C1 segment of cervical spinal cord (tissue), 14 donors: ENCODE results near the gene CACNA1B.
A peak's percentile ranks its signal among the peaks of the same experiment; 100 is the strongest.

Source experiments
- DNase-seq, 14 donors: peaks; one replicate each; lab custom pipeline; 2025; lab: John Stamatoyannopoulos, UW

Gene CACNA1B

DNA sequence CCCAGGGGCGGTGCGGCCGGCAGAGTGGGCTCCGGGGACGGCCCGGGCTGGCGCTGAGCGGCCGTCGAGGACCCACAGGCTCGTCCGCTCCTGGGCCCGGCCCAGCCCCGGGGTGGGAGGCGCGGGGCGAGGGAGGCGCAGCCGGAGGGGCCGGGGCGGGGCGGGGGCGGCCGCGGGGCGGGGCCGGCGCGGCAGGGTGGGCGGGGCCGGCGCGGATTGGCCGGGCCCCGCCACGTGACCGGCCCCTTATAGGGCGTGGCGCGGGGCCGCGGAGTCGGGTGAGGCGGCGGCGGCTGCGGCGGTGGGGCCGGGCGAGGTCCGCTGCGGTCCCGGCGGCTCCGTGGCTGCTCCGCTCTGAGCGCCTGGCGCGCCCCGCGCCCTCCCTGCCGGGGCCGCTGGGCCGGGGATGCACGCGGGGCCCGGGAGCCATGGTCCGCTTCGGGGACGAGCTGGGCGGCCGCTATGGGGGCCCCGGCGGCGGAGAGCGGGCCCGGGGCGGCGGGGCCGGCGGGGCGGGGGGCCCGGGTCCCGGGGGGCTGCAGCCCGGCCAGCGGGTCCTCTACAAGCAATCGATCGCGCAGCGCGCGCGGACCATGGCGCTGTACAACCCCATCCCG is at the start of gene CACNA1B:
Gene CACNA1B, plus strand, starts transcription at position 277 of the 617 bp plus-strand sequence. Its CDS starts 152 bp downstream, at position 429.
- DNase-seq = peak in 1 of 14 donors; percentile 38

DNA sequence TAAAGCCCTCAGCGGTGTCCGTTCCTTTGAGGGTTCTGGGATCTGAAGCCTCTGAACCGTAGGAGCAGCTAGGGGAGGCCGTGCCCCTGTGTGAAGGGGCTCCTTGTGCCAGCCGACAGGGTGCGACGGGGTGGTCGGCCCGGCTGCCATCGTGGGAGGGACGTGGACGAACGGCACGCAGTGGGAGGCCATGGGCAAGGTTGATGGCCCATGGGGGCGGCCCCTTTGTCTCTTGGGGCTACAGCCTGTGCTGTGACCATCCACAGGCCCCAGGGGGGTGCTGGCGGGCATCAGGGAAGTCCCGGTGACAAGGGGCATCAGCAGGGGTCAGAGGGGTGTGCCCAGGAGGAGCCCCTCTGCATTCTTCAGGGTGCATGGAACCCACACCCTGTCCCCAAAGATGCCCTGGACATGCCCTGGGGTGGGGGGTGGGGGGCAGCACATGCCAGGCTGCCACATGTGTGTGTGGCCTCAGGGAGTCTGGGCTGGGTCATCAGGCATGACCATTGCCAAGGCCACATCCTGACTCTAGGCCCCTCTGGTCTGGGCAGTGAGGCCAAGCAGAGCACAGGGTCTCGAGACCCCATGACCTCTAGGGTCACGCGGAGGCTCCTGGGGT is 49.6 kb upstream of the CACNA1B start:
- no peak for DNase-seq

DNA sequence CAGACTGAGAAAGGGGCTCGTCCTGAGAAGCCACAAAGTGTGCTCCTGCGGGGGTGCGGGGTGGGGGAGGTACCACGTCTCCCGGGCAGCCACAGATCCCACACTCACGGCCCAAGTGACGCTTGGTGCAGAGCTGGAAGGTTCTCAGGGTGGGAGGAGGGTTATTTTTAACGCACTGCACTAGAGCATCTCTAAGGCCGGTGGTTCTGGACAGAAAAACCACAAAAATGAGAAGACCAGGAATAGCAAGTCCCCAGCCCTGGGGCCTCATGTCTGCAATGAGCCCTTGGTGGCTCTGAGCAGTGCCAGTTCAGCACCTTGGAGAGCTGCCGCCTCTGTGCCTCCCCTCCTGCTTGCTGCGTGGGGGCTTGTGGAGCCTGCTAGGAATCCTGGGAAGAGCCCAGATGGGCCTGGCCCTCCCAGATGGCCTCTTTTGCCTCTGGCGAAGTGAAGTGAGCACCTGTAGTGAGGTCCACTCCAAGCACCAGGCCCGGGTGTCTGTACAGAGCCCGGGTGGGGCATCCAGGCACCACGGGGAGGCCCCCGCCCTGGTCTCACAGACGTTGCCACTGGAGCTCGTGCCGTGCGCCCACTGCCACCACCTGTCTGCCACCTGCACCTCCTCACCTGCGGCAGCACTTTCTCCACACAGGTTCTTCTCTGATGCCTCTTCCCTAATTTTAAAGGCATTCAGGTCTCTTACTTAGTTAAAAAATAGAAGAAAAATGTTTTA is 48.9 kb upstream of the CACNA1B start:
- DNase-seq = peak in 1 of 14 donors; percentile 16

DNA sequence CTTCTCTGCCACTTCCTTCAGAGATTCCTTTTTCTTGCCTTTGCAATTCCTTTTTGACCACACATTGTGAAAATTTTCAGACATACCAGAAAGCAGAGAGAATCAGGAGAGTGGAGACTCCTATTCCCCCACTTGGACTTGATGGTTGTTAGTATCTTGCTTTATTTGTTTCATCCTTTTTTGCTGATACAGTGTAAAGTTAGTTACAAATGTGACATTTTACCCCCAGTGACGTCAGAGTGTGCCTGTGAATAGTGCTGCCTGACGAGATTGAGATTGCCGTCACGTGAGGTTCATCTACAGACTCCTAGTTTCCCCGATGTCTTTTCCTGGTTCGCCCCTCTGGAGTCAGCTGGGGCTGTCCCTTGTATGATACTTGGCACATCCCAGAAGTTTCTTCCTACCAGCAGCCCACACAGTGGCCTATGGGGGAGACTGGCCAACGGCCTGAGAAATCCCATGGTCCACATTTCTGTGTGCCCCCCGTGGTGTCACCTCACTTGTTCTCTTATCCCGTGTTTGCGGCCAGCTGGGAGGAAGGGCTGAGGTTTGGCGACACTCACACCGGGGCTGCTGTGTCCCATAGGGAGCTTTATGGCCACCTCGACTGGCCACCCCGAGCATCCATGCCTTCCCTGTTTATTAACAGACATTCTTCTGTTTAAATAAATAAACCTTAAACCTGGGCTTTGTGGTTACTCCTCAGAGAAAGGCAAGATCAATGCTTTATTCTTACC is 48.2 kb upstream of the CACNA1B start:
- DNase-seq = no peak

DNA sequence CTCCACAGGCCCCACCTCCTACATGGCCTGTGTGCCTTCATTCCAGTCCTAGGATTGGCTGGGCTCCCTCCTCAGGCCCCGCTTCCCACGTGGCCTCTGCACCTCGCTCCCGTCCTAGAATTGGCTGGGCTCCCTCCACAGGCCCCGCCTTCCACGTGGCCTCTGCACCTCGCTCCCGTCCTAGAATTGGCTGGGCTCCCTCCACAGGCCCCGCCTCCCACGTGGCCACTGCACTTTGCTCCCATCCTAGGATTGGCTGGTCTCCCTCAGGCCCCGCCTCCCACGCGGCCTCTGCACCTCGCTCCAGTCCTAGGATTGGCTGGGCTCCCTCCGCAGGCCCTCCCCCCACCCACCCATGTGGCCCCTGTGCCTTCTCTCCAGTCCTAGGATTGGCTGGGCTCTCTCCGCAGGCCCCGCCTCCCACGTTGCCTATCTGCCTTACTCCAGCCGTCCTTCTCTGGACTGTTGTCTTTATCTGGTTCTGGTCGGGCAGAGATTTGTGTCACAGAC is 45.3 kb upstream of the CACNA1B start:
- DNase-seq = no peak

DNA sequence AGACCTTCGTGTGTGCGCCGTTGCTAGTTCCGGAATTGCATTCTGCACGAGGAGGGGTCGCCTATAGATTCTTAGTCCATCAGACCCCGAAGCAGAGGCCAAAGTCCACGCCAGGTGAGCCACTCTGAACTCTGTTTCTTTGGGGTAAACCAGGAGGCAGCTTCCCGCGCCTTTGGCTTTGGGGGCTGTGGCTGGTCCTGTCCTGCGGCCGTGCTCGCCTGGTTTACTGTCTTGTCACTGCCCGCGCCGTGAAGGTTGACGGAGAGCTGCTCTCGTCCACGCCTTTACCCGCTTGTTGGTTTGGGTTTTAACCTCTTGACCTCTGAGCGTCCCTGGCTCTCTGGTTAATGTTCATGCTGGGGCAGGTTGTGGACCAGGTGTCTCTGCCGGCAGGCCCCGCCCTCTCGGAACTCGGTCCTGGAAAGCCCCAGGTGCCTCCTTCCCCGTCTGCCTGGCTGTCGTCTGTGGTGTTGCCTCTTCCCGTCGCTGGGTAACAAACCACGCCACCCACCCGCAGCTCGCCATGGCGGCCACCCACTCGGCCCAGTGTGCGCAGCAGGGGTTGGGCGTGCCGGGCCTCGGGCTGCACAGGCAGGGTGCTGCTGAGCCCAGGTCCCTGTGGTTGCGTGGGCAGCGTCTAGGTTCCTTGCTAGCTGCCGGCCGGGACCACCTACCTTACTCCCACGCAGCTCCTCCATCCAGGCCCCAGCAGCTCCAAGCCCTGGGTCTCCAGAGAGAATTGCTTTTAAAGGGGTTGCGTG is 44.6 kb upstream of the CACNA1B start:
- DNase-seq = no peak

DNA sequence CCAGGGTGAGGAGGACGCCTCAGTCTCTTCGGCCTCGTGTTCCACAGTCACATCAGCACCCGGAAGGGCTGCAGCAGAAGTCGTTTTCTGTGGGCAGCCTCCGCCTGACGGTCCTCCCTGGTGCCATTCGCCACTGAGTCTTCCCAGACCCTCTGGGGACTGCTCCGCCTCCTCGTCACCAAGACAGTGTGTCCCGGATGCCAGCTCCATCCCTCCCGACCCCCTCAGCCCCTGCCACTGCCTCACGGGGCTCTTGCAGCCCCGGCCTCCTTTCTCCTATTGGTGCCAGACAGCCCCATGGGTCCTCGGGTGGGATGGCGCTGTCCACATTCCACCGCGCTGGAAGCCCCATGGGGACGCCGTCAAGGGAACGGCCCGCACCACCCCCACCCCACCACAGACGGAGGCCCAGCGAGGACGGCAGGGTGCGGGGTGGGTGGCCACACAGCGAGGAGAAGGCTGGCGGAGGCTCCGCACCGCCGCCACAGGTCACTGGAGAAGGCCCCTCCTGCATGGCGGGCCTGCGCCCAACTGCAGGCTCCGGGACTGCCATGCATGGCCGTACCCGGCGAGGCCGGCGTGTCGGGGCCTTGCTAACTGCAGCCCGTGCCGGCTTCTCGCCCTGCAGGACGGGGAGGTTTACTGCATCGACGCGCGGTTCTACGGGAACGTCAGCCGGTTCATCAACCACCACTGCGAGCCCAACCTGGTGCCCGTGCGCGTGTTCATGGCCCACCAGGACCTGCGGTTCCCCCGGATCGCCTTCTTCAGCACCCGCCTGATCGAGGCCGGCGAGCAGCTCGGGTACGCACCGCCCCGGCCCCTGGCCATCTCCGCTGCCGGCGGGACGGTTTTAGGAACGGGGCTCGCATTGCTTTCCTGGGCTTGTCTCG is 43.6 kb upstream of the CACNA1B start:
- DNase-seq = no peak

DNA sequence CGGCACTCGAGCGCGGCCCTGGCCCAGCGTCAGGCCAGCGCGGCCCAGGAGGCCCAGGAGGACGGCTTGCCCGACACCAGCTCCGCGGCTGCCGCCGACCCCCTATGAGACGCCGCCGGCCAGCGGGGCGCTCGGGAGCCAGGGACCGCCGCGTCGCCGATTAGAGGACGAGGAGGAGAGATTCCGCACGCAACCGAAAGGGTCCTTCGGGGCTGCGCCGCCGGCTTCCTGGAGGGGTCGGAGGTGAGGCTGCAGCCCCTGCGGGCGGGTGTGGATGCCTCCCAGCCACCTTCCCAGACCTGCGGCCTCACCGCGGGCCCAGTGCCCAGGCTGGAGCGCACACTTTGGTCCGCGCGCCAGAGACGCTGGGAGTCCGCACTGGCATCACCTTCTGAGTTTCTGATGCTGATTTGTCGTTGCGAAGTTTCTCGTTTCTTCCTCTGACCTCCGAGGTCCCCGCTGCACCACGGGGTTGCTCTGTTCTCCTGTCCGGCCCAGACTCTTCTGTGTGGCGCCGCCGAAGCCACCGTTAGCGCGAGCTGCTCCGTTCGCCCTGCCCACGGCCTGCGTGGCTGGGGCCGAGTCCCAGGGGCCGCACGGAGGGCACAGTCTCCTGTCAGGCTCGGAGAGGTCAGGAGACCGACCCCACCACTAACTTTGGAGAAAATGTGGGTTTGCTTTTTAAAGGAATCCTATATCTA is 42.6 kb upstream of the CACNA1B start:
- DNase-seq = no peak

DNA sequence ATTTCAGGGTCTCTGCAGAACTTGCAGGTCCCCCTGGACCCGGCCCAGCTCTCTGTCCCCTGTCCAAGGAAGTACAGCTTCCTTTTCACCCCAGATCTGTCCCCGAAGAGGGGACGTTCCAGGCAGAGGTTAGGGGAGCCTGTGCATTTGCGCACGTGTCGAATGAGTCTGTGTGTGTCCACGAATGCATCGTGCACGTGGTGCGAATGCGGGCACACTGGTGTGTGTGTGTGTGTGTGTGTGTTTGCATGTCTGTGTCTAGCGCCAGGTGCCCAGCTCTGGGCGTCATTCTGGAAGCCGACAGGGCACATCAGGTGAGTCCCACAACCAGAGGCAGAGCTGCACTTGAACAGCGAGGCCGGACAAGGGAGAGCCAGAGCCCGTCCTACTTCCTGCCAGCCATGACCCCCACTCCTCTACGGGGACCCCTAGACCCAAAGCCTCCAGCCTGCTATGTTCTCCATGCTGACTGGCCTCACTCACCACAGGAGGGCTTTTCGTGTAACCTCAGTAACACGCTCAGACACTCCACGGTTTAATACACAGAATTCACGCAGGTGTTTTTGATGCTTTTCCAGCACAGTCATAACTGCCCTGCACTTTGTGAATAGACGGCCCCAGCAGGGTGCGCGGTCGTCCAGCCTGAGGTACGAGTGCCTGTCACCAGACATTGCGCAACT is 41.3 kb upstream of the CACNA1B start:
- no peak for DNase-seq

DNA sequence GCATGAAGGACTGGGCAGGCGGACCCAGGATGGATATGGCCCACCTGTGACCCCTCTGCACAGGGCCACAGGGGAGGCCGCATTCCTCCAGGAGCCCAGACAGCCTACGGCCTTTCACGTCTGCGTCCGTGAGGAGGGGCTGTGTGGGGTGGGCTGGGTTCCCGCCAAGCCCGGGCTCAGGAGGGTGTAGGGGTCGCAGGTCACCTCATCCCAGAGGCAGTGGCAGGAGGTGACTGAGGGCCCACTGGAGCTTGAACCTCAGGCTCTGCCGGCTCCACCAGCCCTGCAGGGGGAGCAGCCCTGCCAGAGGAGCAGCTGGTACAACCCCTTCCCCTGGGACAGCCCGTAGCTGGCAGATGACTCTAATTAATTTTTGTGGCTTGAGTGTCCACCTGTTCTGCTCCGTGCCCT is 40.7 kb upstream of the CACNA1B start:
- no peak for DNase-seq

DNA sequence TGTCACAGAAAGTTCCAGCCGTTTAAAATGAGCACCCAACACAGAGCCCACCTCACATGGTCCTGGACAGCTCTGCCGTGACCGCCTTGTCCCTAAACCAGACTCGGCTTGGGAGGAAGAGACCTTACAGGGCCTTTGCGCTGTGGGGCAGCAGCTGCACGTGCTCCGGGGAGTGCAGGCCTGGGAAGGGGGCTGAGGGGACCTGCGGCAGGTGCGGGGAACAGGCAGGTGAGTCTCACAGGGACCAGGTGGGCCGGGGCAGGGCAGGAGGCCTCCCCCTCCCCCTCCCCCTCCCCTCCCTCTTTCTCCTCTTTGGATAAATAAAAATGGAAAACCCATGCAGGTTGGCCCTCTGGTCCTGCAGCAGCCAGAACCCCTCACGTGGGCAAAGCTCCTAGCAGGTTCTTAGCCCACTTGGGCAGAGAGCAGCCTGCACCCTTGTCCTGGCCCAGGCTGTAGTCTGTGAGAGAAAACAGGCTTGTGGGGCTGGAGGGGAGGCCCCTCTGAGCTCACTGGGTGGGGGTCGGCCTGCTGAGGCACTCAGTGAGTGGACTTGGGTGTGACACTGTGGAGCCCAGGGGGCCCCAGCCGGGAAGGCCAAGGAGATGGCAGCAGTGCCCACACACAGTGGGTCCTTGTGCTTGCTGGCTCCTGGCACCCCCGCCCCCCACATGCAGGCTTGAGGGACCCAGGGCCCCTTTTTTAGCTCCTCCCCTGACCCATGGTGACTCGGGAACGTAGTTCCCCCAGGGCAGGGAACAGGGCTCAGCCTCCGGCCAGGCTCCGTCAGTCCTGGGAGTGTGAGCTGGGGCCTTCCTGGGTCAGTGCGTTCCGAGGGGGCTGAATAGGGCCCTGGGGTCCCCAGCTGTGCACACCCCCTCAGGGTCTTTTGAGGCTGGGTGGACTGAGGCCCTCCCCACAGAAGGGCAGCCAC is 40.0 kb upstream of the CACNA1B start:
- DNase-seq = no peak

DNA sequence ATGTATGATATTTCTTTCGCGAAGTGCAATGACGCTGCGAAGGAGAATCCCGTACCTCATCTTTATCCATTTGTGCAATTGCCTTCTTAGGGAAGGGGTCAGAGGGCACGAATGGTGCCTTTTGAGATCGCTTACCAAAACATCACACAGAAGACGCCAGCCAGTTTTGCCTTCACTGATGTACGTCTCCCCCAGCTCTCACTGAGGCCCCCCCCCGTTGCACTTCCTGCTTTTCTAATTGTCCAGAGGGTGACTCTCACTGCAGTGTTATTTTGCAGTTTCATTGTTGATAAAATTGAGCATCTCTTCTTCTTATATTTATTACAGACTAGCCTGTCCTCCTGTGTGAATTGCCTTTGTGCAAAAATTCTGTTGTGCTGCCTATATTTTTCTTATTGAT is 39.0 kb upstream of the CACNA1B start:
- no peak for DNase-seq

DNA sequence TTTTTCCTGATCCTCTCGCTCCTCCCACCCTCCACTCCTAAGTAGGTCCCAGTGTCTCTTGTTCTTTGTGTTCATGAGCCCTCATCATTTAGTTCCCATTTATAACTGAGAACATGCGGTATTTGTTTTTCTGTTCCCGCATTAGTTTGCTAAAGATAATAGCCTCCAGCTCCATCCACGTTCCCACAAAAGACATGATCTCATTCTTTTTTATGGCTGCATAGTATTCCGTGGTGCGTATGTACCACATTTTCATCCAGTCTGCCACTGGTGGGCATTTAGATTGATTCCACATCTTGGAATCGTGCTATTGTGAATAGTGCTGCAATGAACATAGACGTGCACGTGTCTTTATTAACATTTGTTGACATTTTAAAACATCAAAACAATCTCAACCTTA is 34.2 kb upstream of the CACNA1B start:
- no peak for DNase-seq

DNA sequence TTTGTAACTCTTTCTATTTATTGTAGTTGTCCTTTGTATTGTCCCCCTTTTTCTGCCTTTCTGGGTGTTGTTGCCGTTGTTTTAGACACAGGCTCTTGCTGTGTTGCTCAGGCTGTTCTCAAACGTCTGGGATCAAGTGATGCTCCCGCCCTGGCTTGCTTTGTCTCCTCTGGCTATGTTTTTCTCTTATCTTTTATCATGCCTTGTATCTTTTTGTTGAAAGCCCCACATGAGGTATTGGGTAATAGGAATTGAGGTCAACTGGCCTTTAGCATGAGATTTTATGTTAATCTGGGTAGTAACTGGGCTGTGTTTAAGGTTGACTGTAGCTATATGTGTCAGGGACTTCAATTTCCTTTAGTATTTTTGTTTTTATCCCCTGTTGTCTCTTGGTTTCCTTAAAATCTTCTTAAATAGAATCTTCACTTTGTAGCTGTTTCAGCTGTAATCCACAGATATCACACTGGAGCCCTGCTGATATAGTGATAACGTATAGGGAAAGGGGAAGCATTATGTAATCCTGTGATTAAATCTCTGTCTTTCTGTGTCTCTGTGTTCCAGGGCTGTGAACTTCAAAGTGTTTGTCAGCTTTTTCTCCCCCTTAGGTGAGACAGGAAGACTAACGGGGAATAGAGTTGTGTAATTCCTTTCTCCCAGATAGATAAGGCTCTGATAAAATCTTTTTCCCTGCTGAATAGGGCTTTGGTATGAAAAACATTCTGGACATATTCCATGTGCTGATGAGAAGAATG is 25.9 kb upstream of the CACNA1B start:
- no peak for DNase-seq

DNA sequence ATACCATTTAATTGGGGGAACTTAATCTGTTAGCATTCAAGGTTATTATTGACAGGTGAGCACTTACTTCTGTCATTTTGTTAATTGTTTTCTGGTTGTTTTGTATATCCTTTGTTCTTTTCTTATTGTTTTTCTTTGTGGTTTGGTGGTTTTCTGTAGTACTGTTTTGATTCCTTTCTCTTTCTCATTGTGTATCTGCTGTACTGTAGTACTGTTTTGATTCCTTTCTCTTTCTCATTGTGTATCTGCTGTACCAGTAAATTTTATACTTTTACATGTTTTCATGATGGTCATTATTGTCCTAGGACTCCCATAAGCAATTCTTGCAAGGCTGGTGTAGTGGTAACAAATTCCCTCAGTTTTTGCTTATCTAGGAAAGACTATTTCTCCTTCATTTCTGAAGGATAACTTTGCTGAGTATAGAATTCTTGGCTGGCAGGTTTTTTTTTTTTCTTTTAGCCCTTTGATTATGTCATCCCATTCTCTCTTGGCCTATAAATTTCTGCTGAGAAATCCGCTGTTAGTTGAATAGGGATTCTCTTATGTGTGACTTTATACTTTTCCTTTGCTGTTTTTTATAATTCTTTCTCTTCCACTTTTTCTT is 24.1 kb upstream of the CACNA1B start:
- no peak for DNase-seq

DNA sequence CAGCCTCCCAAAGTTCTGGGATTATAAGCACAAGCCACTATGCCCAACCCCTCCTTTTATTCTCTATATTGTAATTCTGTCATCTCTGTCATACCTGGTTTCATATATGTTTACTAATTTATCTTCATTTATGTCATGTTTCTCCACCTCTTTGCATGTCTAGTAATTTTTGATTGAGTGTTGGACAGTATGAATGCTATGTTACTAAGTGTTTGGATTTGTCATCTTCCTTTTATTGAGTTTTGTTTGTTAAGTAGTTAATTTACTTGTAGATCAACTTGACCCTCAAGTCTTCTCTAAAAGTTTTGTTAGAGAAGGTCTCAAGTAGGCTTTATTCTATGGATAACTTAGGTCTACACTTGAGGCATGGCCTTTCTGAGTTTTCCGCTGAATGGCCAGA is 17.2 kb upstream of the CACNA1B start:
- no peak for DNase-seq
